Spleen (tissue), 11 donors: ENCODE data around the gene GRM1. TPM values are rescaled to one million over a fixed set of nuclear protein-coding genes. Genes with fewer than 3 reads are reported as not detected.

Experiments used
- DNase-seq: peaks from one replicate; pipeline ENCODE4 v3.0.0-alpha.2; 2020
- H3K27ac ChIP-seq, 8 donors: fragments of 200-600 bp; sonication (generic) in 7 of 8; 1 replicate in 4 of 8; 2 replicates in 4 of 8; pipeline versions ENCODE4 v1.5.0 to v1.8.0; 2016 to 2021; ENCODE audit warnings: inconsistent platforms in 4 of 8, mild to moderate bottlenecking in 4 of 8, moderate library complexity in 1 of 8
- H3K27me3 ChIP-seq, 7 donors: fragments of 200-600 bp; sonication (generic) in 6 of 7; replicated peaks in 1 of 7; 1 replicate in 4 of 7; 2 replicates in 3 of 7; pipeline versions ENCODE4 v1.5.0 to v1.8.0; 2016 to 2021; ENCODE audit warnings: inconsistent platforms in 3 of 7, mild to moderate bottlenecking in 1 of 7
- H3K36me3 ChIP-seq, 6 donors: fragments of 200-600 bp; sonication (generic) in 5 of 6; 1 replicate in 4 of 6; 2 replicates in 2 of 6; pipeline versions ENCODE4 v1.5.0 to v1.8.0; 2016 to 2021; ENCODE audit warnings: inconsistent platforms in 2 of 6
- H3K4me1 ChIP-seq, 6 donors: fragments of 200-600 bp; sonication (generic) in 5 of 6; 1 replicate in 3 of 6; 2 replicates in 3 of 6; pipeline versions ENCODE4 v1.5.0 to v1.8.0; 2016 to 2021; ENCODE audit warnings: inconsistent platforms in 3 of 6
- H3K4me3 ChIP-seq, 8 donors: fragments of 200-600 bp; sonication (generic) in 7 of 8; 1 replicate in 4 of 8; 2 replicates in 4 of 8; pipeline versions ENCODE4 v1.5.0 to v1.8.0; 2016 to 2021; ENCODE audit warnings: inconsistent platforms in 4 of 8, mild to moderate bottlenecking in 4 of 8, moderate library complexity in 2 of 8
- H3K9me3 ChIP-seq, 8 donors: fragments of 200-600 bp; sonication (generic) in 7 of 8; 1 replicate in 4 of 8; 2 replicates in 4 of 8; pipeline versions ENCODE4 v1.5.0 to v1.8.0; 2016 to 2021; ENCODE audit warnings: inconsistent platforms in 4 of 8
- POLR2A ChIP-seq, 3 donors: fragments of 450-650 bp; IDR thresholded peaks; one replicate each; pipeline ENCODE4 v1.5.1; 2017; ENCODE audit warnings: antibody characterized with exemption in 3 of 3, mild to moderate bottlenecking in 1 of 3
- POLR2AphosphoS5 ChIP-seq, 3 donors: sonication (generic); formaldehyde crosslinking; IDR thresholded peaks; one replicate each; pipeline ENCODE4 v1.5.1; 2017; ENCODE audit warnings: antibody characterized with exemption in 3 of 3
- WGBS, 5 donors: extraction: QIAGEN DNeasy Blood & Tissue Kit in 3 of 5; methylation state at CpG; one replicate each; pipeline versions ENCODE4 v1.1.5 to v1.1.7; 2013 to 2018; 5-methylcytosine and 5-hydroxymethylcytosine counted together
- intact Hi-C: fragments of 100-400 bp; cut with DNase I; formaldehyde crosslinking; loops from one replicate; pipeline ENCODE4 v1.15.0; 2023; ENCODE audit warnings: low total_unique reads
- polyA plus RNA-seq, 3 donors: library from polyadenylated mRNA; stranded (reverse); fragments of 200-250 nt; gene quantifications; one replicate each; pipeline ENCODE4 v1.2.1, GENCODE V29; 2013
- total RNA-seq, 7 donors: library from RNA; depleted of rRNA in 3 of 7; stranded (reverse); fragments of >200 nt in 3 of 7; fragmentation: NEBNext Ultra II Directional in 4 of 7; extraction: Animal tissue kit (Norgen Biotek cat#: 25700) in 4 of 7; gene quantifications; one replicate each; pipeline versions ENCODE4 v1.1.0 to v1.2.1, GENCODE V29; 2016 to 2021
- TF ChIP-seq, protein P1 (sequence below), 11 experiments: fragments of 200-600 bp in 7 of 11; fragments of 450-650 bp in 4 of 11; sonication (generic) in 4 of 11; IDR thresholded peaks in 8 of 11; conservative IDR thresholded peaks in 3 of 11; 1 replicate in 7 of 11; 2 replicates in 4 of 11; pipeline versions ENCODE4 v1.4.0 to v1.8.0; 2016 to 2021; ENCODE audit warnings: antibody characterized with exemption in 11 of 11, inconsistent platforms in 4 of 11, mild to moderate bottlenecking in 1 of 11
- donor health status: healthy with polysubstance abuse.
- donor health status: DM: no; HTN: no; CAD: no; lungs with moderate emphysema.
- donor health status: DM: no; HTN: no; CAD: no.
- donor health status: Bipolar disorder and iron deficiency.
- donor health status: healthy.
- donor health status: DM: no; HTN: no; CAD: no.
- donor health status: DM: yes; HTN: yes; CAD: no.

Gene GRM1
- total and polyA plus RNA-seq, 10 donors = under 0.01 to 0.19 (median 0.09) TPM; not detected in 3

DNA sequence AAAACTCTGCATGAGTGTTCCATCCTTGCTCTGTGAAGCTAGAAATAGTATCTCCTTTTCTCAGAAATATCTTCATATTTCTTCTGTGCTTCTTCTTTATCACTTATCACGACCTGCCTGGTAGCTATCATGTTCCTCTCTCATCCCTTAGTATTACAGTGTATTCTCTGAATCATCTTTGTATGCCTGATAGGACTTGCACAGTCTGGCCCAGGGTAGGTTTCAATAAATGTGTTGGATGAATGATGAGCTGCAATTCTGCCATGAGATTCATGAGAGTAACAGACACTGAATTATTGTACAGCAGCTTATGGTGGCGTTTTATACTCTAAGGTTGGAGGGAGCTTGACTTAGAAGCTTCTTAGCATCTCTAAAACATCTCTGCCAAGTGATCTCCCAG is 66.6 kb downstream of the GRM1 start:
- Histone ChIP-seq H3K36me3 (no peaks in the 10 kb centered on the region), H3K9me3 (no peaks in the 10 kb centered on the region), H3K27ac (no peak overlapping the region), H3K4me1 (no peaks in the 10 kb centered on the region), H3K4me3 (no peak overlapping the region), H3K27me3 (no peaks in the 10 kb centered on the region)
- no peak for DNase-seq
- WGBS, 5 donors = 49 to 66% (median 52%) methylated on average over 2 of the region's 2 CpGs
- no peak for TF ChIP-seq POLR2AphosphoS5 (IDR thresholded peaks at IDR 0.05)
- no peak for TF ChIP-seq POLR2A (IDR thresholded peaks at IDR 0.05)
- TF ChIP-seq, protein P1, sequence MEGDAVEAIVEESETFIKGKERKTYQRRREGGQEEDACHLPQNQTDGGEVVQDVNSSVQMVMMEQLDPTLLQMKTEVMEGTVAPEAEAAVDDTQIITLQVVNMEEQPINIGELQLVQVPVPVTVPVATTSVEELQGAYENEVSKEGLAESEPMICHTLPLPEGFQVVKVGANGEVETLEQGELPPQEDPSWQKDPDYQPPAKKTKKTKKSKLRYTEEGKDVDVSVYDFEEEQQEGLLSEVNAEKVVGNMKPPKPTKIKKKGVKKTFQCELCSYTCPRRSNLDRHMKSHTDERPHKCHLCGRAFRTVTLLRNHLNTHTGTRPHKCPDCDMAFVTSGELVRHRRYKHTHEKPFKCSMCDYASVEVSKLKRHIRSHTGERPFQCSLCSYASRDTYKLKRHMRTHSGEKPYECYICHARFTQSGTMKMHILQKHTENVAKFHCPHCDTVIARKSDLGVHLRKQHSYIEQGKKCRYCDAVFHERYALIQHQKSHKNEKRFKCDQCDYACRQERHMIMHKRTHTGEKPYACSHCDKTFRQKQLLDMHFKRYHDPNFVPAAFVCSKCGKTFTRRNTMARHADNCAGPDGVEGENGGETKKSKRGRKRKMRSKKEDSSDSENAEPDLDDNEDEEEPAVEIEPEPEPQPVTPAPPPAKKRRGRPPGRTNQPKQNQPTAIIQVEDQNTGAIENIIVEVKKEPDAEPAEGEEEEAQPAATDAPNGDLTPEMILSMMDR (IDR thresholded peaks at IDR 0.05 in 8 of 11, conservative IDR thresholded peaks at IDR 0.05 in 3 of 11) = no peak
- intact Hi-C loops = no loop called here

DNA sequence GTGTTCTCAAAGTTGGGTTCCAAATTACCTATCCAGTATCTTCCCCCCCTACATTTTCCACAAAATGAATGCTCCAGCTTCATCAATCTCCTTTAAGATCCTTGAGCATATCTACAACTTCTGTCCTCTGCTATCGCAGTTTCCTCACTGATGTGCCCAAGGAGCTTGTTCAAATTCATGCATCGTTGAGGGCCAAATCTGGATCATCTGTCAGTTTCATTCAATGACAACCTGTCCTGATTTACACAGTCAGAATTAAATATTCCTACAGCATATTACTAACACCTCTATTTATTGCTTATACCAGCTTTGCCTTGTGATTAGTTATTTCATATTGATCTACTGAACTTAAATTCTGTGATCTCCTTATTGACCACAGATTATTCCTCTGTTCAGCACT is 68.7 kb downstream of the GRM1 start:
- 91 to 96% (median 96%) methylated on average over 2 of the region's 2 CpGs for WGBS, 5 donors
- intact Hi-C loops = no loop called here

DNA sequence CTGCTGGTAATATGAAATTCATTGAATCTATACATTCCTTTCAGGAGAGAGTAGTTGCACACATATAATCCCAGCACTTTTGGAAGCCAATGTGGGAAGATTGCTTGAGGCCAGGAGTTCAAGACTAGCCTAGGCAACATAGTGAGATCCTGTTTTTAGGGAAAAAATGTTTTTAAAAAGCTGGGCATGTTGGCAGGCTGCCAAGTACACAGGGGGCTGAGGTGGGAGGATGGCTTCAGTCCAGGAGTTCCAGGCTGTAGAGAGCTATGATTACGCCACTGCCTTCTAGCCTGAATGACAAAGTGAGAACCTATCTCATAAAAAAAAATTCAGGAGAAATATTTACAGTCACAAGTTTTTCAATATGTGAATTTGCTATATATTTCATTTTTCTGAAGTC is 71.9 kb downstream of the GRM1 start:
- Histone ChIP-seq H3K9me3 (no peaks in the 10 kb centered on the region), H3K36me3 (no peaks in the 10 kb centered on the region), H3K27ac (no peak overlapping the region), H3K4me1 (no peaks in the 10 kb centered on the region), H3K4me3 (no peak overlapping the region), H3K27me3 (no peaks in the 10 kb centered on the region)
- no peak for TF ChIP-seq POLR2AphosphoS5 (IDR thresholded peaks at IDR 0.05)
- TF ChIP-seq, protein P1 (IDR thresholded peaks at IDR 0.05 in 8 of 11, conservative IDR thresholded peaks at IDR 0.05 in 3 of 11) = no peak
- TF ChIP-seq POLR2A (IDR thresholded peaks at IDR 0.05) = no peak
- intact Hi-C loops = no loop called here
- 79 to 97% (median 81%) methylated on average over 1 of the region's 1 CpG for WGBS, 5 donors
- DNase-seq = no peak

More for the DNA sequence above, 68.7 kb downstream of the GRM1 start:
- H3K4me3 ChIP-seq = no peak overlapping the region
- H3K27ac ChIP-seq = no peak overlapping the region
- no peaks in the 10 kb centered on the region for H3K27me3 ChIP-seq
- H3K9me3 ChIP-seq = no peaks in the 10 kb centered on the region
- no peak for TF ChIP-seq POLR2A (IDR thresholded peaks at IDR 0.05)
- no peak for TF ChIP-seq POLR2AphosphoS5 (IDR thresholded peaks at IDR 0.05)
- TF ChIP-seq, protein P1 (IDR thresholded peaks at IDR 0.05 in 8 of 11, conservative IDR thresholded peaks at IDR 0.05 in 3 of 11) = no peak
- H3K36me3 ChIP-seq = no peaks in the 10 kb centered on the region
- DNase-seq = no peak
- H3K4me1 ChIP-seq = no peaks in the 10 kb centered on the region

- TF ChIP-seq POLR2AphosphoS5 (IDR thresholded peaks at IDR 0.05) (no peak), POLR2A (IDR thresholded peaks at IDR 0.05) (no peak)
- TF ChIP-seq, protein P1 (IDR thresholded peaks at IDR 0.05 in 8 of 11, conservative IDR thresholded peaks at IDR 0.05 in 3 of 11) = no peak
- no peaks in the 10 kb centered on the region for H3K27me3 ChIP-seq
- WGBS, 5 donors = 67 to 82% (median 72%) methylated on average over 3 of the region's 3 CpGs
- H3K9me3 ChIP-seq = peaks cover 0 to 5% (median 3%) of the 10 kb centered on the region in 8 donors
- H3K4me1 ChIP-seq = no peaks in the 10 kb centered on the region
- H3K4me3 ChIP-seq = no peak overlapping the region
- intact Hi-C loops = no loop called here
- H3K27ac ChIP-seq = no peak overlapping the region
- DNase-seq = no peak
- no peaks in the 10 kb centered on the region for H3K36me3 ChIP-seq
Measured at GRCh38 chr6:146103416-146104072, 74.7 kb downstream of the GRM1 start.
